GM12878 (cell line): ENCODE measurements around the gene VMAC. TPM values are rescaled to one million over a fixed set of nuclear protein-coding genes. Genes with fewer than 3 reads are reported as not detected.

Experiments used
- E4F1 ChIP-seq: fragments of 450-650 bp; IDR thresholded peaks from 2 replicates; pipeline ENCODE4 v1.6.1; 2018; ENCODE audit warnings: borderline replicate concordance, mild to moderate bottlenecking; ENCODE audit not compliant: partially characterized antibody
- EP300 ChIP-seq, 2 experiments: fragments of 150-350 bp in 1 of 2; IDR thresholded peaks; 2 replicates each; pipeline ENCODE4 v1.6.1; 2011 to 2012; ENCODE audit warnings: low read depth in 2 of 2, low read length in 2 of 2, borderline replicate concordance in 1 of 2, improper control_type of control experiment in 1 of 2, inconsistent platforms in 1 of 2; ENCODE audit not compliant: control insufficient read depth in 1 of 2
- KDM1A ChIP-seq: fragments of 200-600 bp; sonication (generic); IDR thresholded peaks from 2 replicates; pipeline ENCODE4 v1.6.1; 2016; ENCODE audit warnings: borderline replicate concordance
- MEF2B ChIP-seq: fragments of 450-650 bp; IDR thresholded peaks from 2 replicates; pipeline ENCODE4 v1.6.1; 2018; ENCODE audit warnings: mild to moderate bottlenecking, moderate library complexity; ENCODE audit not compliant: partially characterized antibody, poor library complexity, severe bottlenecking
- MTA3 ChIP-seq: IDR thresholded peaks from 2 replicates; pipeline ENCODE4 v1.6.1; 2012; ENCODE audit warnings: low read length, inconsistent platforms, borderline replicate concordance
- NR2C2 ChIP-seq: IDR thresholded peaks from 2 replicates; pipeline ENCODE4 v1.6.1; 2011; ENCODE audit warnings: borderline replicate concordance, low read depth; ENCODE audit not compliant: control insufficient read depth, insufficient read length
- POLR2A ChIP-seq: IDR thresholded peaks from 2 replicates; pipeline ENCODE4 v1.6.1; 2011; ENCODE audit warnings: low read depth, mild to moderate bottlenecking, low read length
- RCOR1 ChIP-seq: conservative IDR thresholded peaks from 2 replicates; pipeline ENCODE4 v1.6.1; 2012; ENCODE audit warnings: low read depth, low read length, improper control_type of control experiment
- SKIL ChIP-seq: fragments of 450-650 bp; IDR thresholded peaks from 2 replicates; pipeline ENCODE4 v1.6.1; 2017; ENCODE audit warnings: mild to moderate bottlenecking, low read depth, inconsistent platforms; ENCODE audit not compliant: poor library complexity, severe bottlenecking
- SMC3 ChIP-seq: IDR thresholded peaks from 2 replicates; pipeline ENCODE4 v1.6.1; 2011; ENCODE audit warnings: low read length, improper control_type of control experiment, borderline replicate concordance
- SREBF2 ChIP-seq: IDR thresholded peaks from 2 replicates; pipeline ENCODE4 v1.6.1; 2012; ENCODE audit warnings: mild to moderate bottlenecking, low read length
- USF1 ChIP-seq: IDR thresholded peaks from 2 replicates; pipeline ENCODE4 v1.6.1; 2011; ENCODE audit warnings: borderline replicate concordance, low read depth, mild to moderate bottlenecking, moderate library complexity, mixed read lengths, low read length; ENCODE audit not compliant: insufficient read depth; ENCODE audit errors: extremely low read length
- YY1 ChIP-seq: IDR thresholded peaks from 2 replicates; pipeline ENCODE4 v1.6.1; 2011; ENCODE audit warnings: low read depth, mild to moderate bottlenecking, low read length
- ZNF24 ChIP-seq: fragments of 450-650 bp; IDR thresholded peaks from 2 replicates; pipeline ENCODE4 v1.6.1; 2017; ENCODE audit warnings: antibody characterized with exemption, mild to moderate bottlenecking
- polyA plus RNA-seq, 11 experiments: library from polyadenylated mRNA; depleted of rRNA in 4 of 11; unstranded in 6 of 11; stranded (reverse) in 5 of 11; fragments of >200 nt; fragmentation: Nextera tagmentation in 4 of 11; fragmentation: Illumina TruSeq in 1 of 11; extraction: Ambion mirVana in 4 of 11; extraction: Trizol in 1 of 11; gene quantifications; 1 replicate in 1 of 11; 2 replicates in 10 of 11; pipeline versions ENCODE4 v1.2.1 to v1.2.3, GENCODE V29; 2011 to 2016; ENCODE audit warnings: inconsistent platforms in 2 of 11, missing spikeins in 2 of 11, low read depth in 1 of 11
- total RNA-seq, 4 experiments: library from RNA; depleted of rRNA in 3 of 4; stranded (reverse); fragments of >200 nt in 3 of 4; fragmentation: Illumina TruSeq in 1 of 4; extraction: Trizol in 1 of 4; gene quantifications; 2 replicates each; pipeline versions ENCODE4 v1.2.1 to v1.2.3, GENCODE V29; 2013 to 2021
- TF ChIP-seq, protein P1 (sequence below): fragments of 450-650 bp; IDR thresholded peaks from 2 replicates; pipeline ENCODE4 v1.6.1; 2017; ENCODE audit warnings: antibody characterized with exemption, mild to moderate bottlenecking, moderate library complexity
- TF ChIP-seq, protein P2 (sequence below): fragments of 450-650 bp; IDR thresholded peaks from 2 replicates; pipeline ENCODE4 v1.6.1; 2017; ENCODE audit warnings: borderline replicate concordance
- TF ChIP-seq, protein P3 (sequence below): fragments of 150-350 bp; IDR thresholded peaks from 2 replicates; pipeline ENCODE4 v1.6.1; 2014; ENCODE audit warnings: mild to moderate bottlenecking, low read depth, low read length

VMAC gene
- total and polyA plus RNA-seq, 10 of the 15 experiments (the other 5 are each of a cell fraction or from before 2014, with no cell fraction given): 0.18 to 6.8 (median 1.8) TPM

- TF ChIP-seq MTA3: no peak
- TF ChIP-seq POLR2A: peak; percentile 90
- TF ChIP-seq, protein P1, sequence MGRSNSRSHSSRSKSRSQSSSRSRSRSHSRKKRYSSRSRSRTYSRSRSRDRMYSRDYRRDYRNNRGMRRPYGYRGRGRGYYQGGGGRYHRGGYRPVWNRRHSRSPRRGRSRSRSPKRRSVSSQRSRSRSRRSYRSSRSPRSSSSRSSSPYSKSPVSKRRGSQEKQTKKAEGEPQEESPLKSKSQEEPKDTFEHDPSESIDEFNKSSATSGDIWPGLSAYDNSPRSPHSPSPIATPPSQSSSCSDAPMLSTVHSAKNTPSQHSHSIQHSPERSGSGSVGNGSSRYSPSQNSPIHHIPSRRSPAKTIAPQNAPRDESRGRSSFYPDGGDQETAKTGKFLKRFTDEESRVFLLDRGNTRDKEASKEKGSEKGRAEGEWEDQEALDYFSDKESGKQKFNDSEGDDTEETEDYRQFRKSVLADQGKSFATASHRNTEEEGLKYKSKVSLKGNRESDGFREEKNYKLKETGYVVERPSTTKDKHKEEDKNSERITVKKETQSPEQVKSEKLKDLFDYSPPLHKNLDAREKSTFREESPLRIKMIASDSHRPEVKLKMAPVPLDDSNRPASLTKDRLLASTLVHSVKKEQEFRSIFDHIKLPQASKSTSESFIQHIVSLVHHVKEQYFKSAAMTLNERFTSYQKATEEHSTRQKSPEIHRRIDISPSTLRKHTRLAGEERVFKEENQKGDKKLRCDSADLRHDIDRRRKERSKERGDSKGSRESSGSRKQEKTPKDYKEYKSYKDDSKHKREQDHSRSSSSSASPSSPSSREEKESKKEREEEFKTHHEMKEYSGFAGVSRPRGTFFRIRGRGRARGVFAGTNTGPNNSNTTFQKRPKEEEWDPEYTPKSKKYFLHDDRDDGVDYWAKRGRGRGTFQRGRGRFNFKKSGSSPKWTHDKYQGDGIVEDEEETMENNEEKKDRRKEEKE: no peak
- no peak for TF ChIP-seq SREBF2
- TF ChIP-seq SMC3: no peak
- no peak for TF ChIP-seq USF1
- TF ChIP-seq, protein P2, sequence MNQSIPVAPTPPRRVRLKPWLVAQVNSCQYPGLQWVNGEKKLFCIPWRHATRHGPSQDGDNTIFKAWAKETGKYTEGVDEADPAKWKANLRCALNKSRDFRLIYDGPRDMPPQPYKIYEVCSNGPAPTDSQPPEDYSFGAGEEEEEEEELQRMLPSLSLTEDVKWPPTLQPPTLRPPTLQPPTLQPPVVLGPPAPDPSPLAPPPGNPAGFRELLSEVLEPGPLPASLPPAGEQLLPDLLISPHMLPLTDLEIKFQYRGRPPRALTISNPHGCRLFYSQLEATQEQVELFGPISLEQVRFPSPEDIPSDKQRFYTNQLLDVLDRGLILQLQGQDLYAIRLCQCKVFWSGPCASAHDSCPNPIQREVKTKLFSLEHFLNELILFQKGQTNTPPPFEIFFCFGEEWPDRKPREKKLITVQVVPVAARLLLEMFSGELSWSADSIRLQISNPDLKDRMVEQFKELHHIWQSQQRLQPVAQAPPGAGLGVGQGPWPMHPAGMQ: peak; percentile 86
- TF ChIP-seq E4F1: no peak
- TF ChIP-seq, protein P3, sequence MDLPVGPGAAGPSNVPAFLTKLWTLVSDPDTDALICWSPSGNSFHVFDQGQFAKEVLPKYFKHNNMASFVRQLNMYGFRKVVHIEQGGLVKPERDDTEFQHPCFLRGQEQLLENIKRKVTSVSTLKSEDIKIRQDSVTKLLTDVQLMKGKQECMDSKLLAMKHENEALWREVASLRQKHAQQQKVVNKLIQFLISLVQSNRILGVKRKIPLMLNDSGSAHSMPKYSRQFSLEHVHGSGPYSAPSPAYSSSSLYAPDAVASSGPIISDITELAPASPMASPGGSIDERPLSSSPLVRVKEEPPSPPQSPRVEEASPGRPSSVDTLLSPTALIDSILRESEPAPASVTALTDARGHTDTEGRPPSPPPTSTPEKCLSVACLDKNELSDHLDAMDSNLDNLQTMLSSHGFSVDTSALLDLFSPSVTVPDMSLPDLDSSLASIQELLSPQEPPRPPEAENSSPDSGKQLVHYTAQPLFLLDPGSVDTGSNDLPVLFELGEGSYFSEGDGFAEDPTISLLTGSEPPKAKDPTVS: peak; percentile 91; the same call in 1 of the 2 replicates
- TF ChIP-seq SKIL: peak; percentile 77
- no peak for TF ChIP-seq MEF2B
- TF ChIP-seq RCOR1: peak; percentile 97
- TF ChIP-seq NR2C2: no peak
- peak; percentile 89 for TF ChIP-seq YY1
- no peak for TF ChIP-seq KDM1A
- no peak for TF ChIP-seq ZNF24
- TF ChIP-seq EP300 (IDR thresholded peaks at IDR 0.05; ENCODE audit: borderline replicate concordance in 1 of 2, control insufficient read depth in 1 of 2, low read depth in 2 of 2, low read length in 2 of 2): peak in 1 of 2 experiments; percentile 26; a peak in 1 of 4 replicates
These were observed 884 bp upstream of the VMAC start, which contains the start of gene NDUFA11 (continued) for GRCh38 chr19:5903624-5904351.
